ENCODE results near the gene CSNK1G1. TPM values are rescaled to one million over a fixed set of nuclear protein-coding genes. Genes with fewer than 3 reads are reported as not detected.

Gene CSNK1G1
- total and polyA plus RNA-seq, 2 donors (not counting 1 experiment from before 2014, with no cell fraction given): 18.2 to 27.1 TPM

- Histone ChIP-seq H2AFZ (ENCODE audit: low read length) (no peak overlapping the region), H3K4me3 (replicated peaks in 1 of 4; ENCODE audit: control extremely low read depth in 1 of 4, insufficient read depth in 1 of 4, low read depth in 3 of 4, low read length in 4 of 4) (no peak overlapping the region), H3K4me2 (ENCODE audit: extremely low read depth, insufficient read depth, low read length) (no peak overlapping the region), H3K27me3 (ENCODE audit: control insufficient read depth, insufficient read depth, low read length) (peaks cover 10% of the 10 kb centered on the region), H3K79me2 (ENCODE audit: control insufficient read depth, insufficient read depth, low read length) (peaks cover 19% of the 10 kb centered on the region), H4K20me1 (ENCODE audit: control insufficient read depth, extremely low read depth, insufficient read depth, low read length) (no peaks in the 10 kb centered on the region), H3K27ac (ENCODE audit: insufficient read depth, low read length) (no peak overlapping the region), H3K36me3 (ENCODE audit: control insufficient read depth, insufficient read depth, low read length) (peaks cover 41% of the 10 kb centered on the region), H3K9ac (ENCODE audit: insufficient read depth, low read length) (no peak overlapping the region), H3K9me3 (ENCODE audit: control insufficient read depth, insufficient read depth, low read depth, low read length) (no peaks in the 10 kb centered on the region), H3K4me1 (ENCODE audit: control insufficient read depth, extremely low read depth, insufficient read depth, low read length) (peaks cover 6% of the 10 kb centered on the region)
- TF ChIP-seq, protein P1, sequence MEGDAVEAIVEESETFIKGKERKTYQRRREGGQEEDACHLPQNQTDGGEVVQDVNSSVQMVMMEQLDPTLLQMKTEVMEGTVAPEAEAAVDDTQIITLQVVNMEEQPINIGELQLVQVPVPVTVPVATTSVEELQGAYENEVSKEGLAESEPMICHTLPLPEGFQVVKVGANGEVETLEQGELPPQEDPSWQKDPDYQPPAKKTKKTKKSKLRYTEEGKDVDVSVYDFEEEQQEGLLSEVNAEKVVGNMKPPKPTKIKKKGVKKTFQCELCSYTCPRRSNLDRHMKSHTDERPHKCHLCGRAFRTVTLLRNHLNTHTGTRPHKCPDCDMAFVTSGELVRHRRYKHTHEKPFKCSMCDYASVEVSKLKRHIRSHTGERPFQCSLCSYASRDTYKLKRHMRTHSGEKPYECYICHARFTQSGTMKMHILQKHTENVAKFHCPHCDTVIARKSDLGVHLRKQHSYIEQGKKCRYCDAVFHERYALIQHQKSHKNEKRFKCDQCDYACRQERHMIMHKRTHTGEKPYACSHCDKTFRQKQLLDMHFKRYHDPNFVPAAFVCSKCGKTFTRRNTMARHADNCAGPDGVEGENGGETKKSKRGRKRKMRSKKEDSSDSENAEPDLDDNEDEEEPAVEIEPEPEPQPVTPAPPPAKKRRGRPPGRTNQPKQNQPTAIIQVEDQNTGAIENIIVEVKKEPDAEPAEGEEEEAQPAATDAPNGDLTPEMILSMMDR (conservative IDR thresholded peaks at IDR 0.05 in 1 of 2, IDR thresholded peaks at IDR 0.05 in 1 of 2; ENCODE audit: low read depth in 1 of 2, low read length in 2 of 2): no peak
- TF ChIP-seq EZH2 (IDR thresholded peaks at IDR 0.05; ENCODE audit: low read length, missing control alignments): no peak
- no peak for DNase-seq (ENCODE audit: low read depth in 2 of 2)
These were observed 199.9 kb downstream of the CSNK1G1 start for GRCh38 chr15:64155802-64156651.

DNA sequence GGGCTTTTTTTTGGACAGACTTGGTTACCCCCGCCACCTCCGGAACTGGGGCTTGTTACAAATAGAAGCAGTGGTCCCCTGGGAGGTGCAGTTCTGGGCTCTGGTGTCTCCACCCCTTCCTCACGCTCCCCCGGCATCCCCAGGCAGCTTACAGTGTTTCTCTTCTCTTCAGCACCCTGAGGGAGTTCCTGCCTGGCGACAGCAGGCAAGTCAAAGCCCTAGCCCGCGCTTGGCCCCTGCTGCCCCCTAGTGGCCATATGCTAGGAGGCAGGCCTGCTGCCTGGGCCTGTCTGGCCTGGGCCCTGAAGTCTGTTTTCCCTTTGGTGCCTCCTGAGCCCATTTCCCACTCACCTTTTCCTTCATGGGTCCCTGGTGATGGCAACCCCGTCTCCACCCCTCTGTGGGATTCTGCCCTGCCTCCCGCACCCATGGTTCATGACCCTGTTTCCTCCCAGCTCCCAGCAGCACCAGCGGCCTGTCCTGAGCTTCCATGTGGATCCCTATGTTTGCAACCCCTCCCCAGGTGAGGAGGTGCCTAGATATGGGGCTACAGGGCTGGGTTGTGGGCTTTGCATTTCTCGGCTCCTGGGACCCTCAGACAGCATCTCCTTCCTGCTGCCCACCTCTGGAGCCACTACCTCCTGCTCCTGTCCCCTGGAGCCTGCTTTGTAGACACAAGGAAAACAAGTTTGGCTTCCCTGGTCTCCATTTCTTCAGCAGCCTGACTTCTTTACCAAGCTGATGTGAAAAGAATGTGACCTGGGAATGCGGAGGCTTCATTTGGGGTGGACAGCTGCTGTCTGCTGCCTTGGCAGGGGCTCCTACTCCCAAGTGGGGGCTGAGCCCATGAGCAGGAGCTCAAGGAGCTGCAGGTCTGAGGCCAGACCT is 202.2 kb downstream of the CSNK1G1 start:
- TF ChIP-seq EZH2 (IDR thresholded peaks at IDR 0.05; ENCODE audit: low read length, missing control alignments): no peak
- TF ChIP-seq, protein P1 (conservative IDR thresholded peaks at IDR 0.05 in 1 of 2, IDR thresholded peaks at IDR 0.05 in 1 of 2; ENCODE audit: low read depth in 1 of 2, low read length in 2 of 2): peak; percentile 91 to 99
- H3K4me1 ChIP-seq (ENCODE audit: control insufficient read depth, extremely low read depth, insufficient read depth, low read length): peaks cover 6% of the 10 kb centered on the region
- H4K20me1 ChIP-seq (ENCODE audit: control insufficient read depth, extremely low read depth, insufficient read depth, low read length): no peaks in the 10 kb centered on the region
- peaks cover 10% of the 10 kb centered on the region for H3K27me3 ChIP-seq (ENCODE audit: control insufficient read depth, insufficient read depth, low read length)
- H2AFZ ChIP-seq (ENCODE audit: low read length): no peak overlapping the region
- peak; percentile 75 to 85 for DNase-seq (ENCODE audit: low read depth in 2 of 2)
- H3K9me3 ChIP-seq (ENCODE audit: control insufficient read depth, insufficient read depth, low read depth, low read length): no peaks in the 10 kb centered on the region
- no peak overlapping the region for H3K27ac ChIP-seq (ENCODE audit: insufficient read depth, low read length)
- H3K79me2 ChIP-seq (ENCODE audit: control insufficient read depth, insufficient read depth, low read length): peaks cover 4% of the 10 kb centered on the region
- no peak overlapping the region for H3K9ac ChIP-seq (ENCODE audit: insufficient read depth, low read length)
- no peak overlapping the region for H3K4me3 ChIP-seq (replicated peaks in 1 of 4; ENCODE audit: control extremely low read depth in 1 of 4, insufficient read depth in 1 of 4, low read depth in 3 of 4, low read length in 4 of 4)
- H3K36me3 ChIP-seq (ENCODE audit: control insufficient read depth, insufficient read depth, low read length): peaks cover 29% of the 10 kb centered on the region
- no peak overlapping the region for H3K4me2 ChIP-seq (ENCODE audit: extremely low read depth, insufficient read depth, low read length)
